ES-I3 (cell line): Measurements from ENCODE around the gene HNRNPC.
"Not testable (repeated sequence)": the region's sequence is repeated elsewhere in the genome, so short reads cannot be mapped to it uniquely, and the experiment has no call there.

ENCODE experiments used
- H3K36me3 ChIP-seq: 2 replicates; pipeline ENCODE4 v1.6.1; 2013; ENCODE audit warnings: mild to moderate bottlenecking, low read length, control low read depth, moderate library complexity; ENCODE audit not compliant: insufficient read depth
- H3K4me1 ChIP-seq: 2 replicates; pipeline ENCODE4 v1.6.1; 2013; ENCODE audit warnings: mild to moderate bottlenecking, control low read depth, low read length; ENCODE audit not compliant: insufficient read depth
- H3K9ac ChIP-seq: 2 replicates; pipeline ENCODE4 v1.6.1; 2013; ENCODE audit warnings: low read depth, mild to moderate bottlenecking, low read length, moderate library complexity
- H3K9me3 ChIP-seq: 2 replicates; pipeline ENCODE4 v1.6.1; 2013; ENCODE audit warnings: mild to moderate bottlenecking, low read length, moderate library complexity; ENCODE audit not compliant: control insufficient read depth, insufficient read depth

HNRNPC gene

DNA sequence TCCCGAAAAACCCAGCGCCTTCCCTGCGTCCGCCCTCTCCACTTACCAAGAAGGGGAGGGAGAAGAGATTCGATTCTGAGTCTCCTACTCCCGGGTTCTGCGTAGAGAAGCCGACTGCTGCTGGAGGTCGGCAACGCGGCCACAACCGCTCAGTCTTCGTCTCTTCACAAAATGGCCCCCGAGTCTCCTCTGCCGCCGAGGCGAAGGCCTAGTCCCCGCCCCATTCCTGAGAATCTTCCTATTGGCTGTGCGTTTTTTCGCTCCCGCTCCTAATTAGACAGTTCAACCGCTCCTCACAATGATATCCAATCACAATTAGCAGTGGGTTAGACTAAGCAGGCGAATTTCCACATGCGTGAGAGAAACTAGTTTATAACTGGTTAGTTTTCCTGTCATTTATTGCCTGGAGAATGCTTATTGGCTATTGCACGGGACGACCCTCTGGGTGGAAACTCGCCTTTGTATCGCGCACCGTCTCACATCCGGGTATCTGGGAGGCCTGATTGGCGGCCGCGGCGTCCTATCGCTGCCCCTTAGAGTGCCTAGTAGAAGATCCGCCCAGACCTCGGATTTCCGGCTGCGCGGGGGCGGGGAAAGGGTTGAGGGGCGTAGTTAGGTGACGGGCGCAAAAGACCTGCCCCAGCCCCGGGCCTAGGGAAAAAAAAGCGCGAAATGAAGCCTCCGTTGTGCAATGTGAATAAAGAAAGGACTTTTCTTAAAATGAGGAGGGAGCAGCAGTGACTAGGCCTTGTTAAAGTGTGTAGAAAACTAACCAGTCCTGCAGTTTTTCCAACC lies at the start of gene HNRNPC:
HNRNPC (minus strand) TSS at position 191 of the 795 bp plus-strand sequence. CDS start 35,249 bp downstream, outside the sequence.
- Histone ChIP-seq H3K9me3 (no peaks in the 10 kb centered on the region), H3K9ac (peak within 1 kb of the TSS; percentile 100), H3K4me1 (peaks cover 3% of the 10 kb centered on the region; the same call in 1 of the 2 replicates), H3K36me3 (peaks cover 28% of the 10 kb centered on the region)

DNA sequence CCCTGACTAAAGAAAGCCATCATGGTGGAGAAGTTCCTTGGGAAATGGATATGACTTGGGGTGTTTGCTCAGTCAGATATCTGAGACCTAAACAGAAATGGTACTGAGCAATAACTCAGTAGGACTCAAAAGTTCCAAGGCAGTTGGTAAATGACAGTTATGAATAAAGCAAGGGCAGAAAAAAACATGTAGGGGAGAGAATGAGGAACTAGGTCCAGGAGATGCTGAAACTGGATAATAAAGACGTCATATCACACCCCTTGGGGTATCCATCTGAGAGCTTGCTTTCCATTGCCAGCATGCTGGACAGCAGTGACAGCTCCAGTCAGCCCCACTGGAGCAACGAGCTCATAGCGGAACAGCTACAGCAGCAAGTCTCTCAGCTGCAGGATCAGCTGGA lies 48.2 kb upstream of the HNRNPC start:
- Histone ChIP-seq H3K36me3 (no peaks in the 10 kb centered on the region), H3K4me1 (peaks cover 8% of the 10 kb centered on the region; the same call in 1 of the 2 replicates), H3K9ac (no peak overlapping the region), H3K9me3 (no peaks in the 10 kb centered on the region)

DNA sequence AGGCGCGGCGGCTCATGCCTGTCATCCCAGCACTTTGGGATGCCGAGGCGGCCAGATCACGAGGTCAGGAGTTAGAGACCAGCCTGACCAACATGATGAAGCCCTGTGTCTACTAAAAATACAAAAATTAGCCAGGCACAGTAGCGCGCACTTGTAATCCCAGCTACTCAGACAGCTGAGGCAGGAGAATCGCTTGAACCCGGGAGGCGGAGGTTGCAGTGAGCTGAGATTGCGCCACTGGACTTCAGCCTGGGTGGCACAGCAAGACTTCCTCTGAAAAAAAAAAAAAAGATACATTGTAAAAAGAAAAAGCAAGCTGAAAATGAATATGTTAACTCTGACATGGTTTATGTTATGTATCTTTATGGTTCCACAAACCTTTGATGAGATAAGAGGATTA lies 44.3 kb upstream of the HNRNPC start:
- Histone ChIP-seq H3K4me1 (peaks cover 4% of the 10 kb centered on the region; the same call in 1 of the 2 replicates), H3K36me3 (no peaks in the 10 kb centered on the region), H3K9ac (no peak overlapping the region), H3K9me3 (no peaks in the 10 kb centered on the region)

GRCh38 chr14:21311614-21312013 lies 42.4 kb upstream of the HNRNPC start:
- Histone ChIP-seq H3K9ac (no peak overlapping the region), H3K4me1 (peaks cover 10% of the 10 kb centered on the region; the same call in 1 of the 2 replicates), H3K36me3 (no peaks in the 10 kb centered on the region), H3K9me3 (no peaks in the 10 kb centered on the region)

DNA sequence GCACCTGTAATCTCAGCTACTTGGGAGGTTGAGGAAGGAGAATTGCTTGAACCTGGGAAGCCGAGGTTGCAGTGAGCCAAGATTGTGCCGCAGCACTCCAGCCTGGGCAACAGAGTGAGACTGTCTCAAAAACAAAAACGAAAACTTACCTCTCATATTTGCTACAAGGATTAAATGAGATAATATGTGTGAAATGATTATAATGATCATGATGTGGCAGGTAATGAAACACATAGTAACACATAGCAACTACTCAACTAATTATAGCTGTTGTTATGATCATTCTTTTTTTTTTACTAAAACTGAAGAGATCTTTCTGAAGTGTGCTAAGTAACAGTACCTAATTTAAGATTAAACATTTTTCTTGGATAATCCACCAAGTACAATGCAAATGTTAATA lies 40.7 kb upstream of the HNRNPC start:
- Histone ChIP-seq H3K4me1 (peaks cover 10% of the 10 kb centered on the region; the same call in 1 of the 2 replicates), H3K9me3 (no peaks in the 10 kb centered on the region), H3K9ac (no peak overlapping the region), H3K36me3 (no peaks in the 10 kb centered on the region)

DNA sequence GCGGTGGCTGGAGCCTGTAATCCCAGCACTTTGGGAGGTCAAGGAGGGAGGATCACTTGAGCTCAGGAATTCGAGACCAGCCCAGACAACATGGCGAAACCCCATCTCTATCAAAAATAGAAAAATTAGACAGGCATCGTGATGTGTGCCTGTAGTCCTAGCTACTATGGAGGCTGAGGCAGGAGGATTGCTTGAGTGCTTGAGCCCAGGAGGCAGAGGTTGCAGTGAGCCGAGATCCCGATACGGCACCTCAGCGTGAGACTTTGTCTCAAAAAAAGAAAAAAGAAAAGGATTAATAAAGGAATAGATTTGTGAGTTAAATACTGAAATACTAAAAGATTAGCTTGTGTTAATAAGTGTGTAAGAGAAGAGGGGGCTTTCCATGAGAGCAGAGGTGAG lies 40.0 kb upstream of the HNRNPC start:
- Histone ChIP-seq H3K9me3 (no peaks in the 10 kb centered on the region), H3K36me3 (no peaks in the 10 kb centered on the region), H3K9ac (peak overlapping the region; percentile 52), H3K4me1 (peaks cover 10% of the 10 kb centered on the region; the same call in 1 of the 2 replicates)

- Histone ChIP-seq H3K4me1 (peaks cover 10% of the 10 kb centered on the region; the same call in 1 of the 2 replicates), H3K36me3 (no peaks in the 10 kb centered on the region), H3K9me3 (no peaks in the 10 kb centered on the region), H3K9ac (peak overlapping the region; percentile 64)
Observed at GRCh38 chr14:21308479-21309237, 39.4 kb upstream of the HNRNPC start.

DNA sequence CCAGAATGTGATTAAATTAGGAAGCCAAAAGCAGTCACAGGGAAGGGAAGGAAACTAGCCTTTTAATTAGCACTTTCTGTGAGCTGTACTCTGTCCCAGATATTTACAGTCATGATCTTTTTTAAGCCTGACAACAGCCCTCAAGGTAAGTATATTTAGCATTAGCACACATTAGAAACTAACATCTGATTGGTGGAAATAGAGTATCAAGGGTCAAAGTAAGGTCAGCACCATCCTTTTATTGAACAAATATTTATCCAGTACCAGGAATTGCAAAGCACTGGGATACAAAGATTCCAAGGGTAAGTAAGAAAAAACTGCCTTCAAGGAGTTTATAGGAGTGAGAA lies 38.9 kb upstream of the HNRNPC start:
- H3K4me1 ChIP-seq, result peaks cover 10% of the 10 kb centered on the region; the same call in 1 of the 2 replicates
- H3K9ac ChIP-seq, result peak overlapping the region; percentile 64
- no peaks in the 10 kb centered on the region for H3K9me3 ChIP-seq
- no peaks in the 10 kb centered on the region for H3K36me3 ChIP-seq

DNA sequence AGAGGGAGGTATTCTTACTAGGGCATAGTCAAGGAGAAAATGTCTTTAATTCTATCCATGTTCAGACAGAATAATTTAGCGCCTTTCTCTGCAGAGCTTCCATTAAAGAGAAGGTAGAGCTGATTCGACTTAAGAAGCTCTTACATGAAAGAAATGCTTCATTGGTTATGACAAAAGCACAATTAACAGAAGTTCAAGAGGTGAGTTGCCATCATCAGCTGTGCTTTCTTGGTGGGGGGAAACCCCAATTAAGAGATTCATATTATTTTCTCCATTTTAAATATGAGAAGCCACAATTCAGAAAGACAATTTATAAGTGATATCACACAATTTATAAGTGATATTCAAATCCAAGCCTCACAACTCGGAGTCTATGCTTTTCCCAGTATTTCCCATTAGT lies 38.4 kb upstream of the HNRNPC start:
- H3K9ac ChIP-seq, result peak overlapping the region; percentile 64; the same call in 1 of the 2 replicates
- no peaks in the 10 kb centered on the region for H3K36me3 ChIP-seq
- no peaks in the 10 kb centered on the region for H3K9me3 ChIP-seq
- peaks cover 10% of the 10 kb centered on the region; the same call in 1 of the 2 replicates for H3K4me1 ChIP-seq

- H3K36me3 ChIP-seq, H3K9ac ChIP-seq, H3K4me1 ChIP-seq, H3K9me3 ChIP-seq: not testable (repeated sequence)
Observed at GRCh38 chr14:21302836-21303140, 33.5 kb upstream of the HNRNPC start.

- no peaks in the 10 kb centered on the region for H3K4me1 ChIP-seq
- H3K36me3 ChIP-seq, result no peaks in the 10 kb centered on the region
- H3K9ac ChIP-seq, result no peak overlapping the region
- no peaks in the 10 kb centered on the region for H3K9me3 ChIP-seq
Observed at GRCh38 chr14:21302013-21302835, 33.0 kb upstream of the HNRNPC start.

DNA sequence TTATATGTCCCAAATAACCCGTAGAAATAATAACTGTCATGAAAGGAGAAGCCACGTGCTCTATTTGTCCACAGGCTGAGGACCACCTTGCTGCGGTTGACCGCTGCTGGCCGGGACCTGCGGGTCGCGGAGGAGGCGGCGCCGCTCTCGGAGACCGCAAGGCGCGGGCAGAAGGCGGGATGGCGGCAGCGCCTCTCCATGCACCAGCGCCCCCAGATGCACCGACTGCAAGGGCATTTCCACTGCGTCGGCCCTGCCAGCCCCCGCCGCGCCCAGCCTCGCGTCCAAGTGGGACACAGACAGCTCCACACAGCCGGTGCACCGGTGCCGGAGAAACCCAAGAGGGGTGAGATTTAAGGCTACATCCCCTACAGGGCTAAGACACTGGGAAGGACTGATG lies 31.6 kb upstream of the HNRNPC start:
- no peaks in the 10 kb centered on the region for H3K36me3 ChIP-seq
- no peaks in the 10 kb centered on the region for H3K4me1 ChIP-seq
- no peaks in the 10 kb centered on the region for H3K9me3 ChIP-seq
- peak overlapping the region; percentile 46 for H3K9ac ChIP-seq

DNA sequence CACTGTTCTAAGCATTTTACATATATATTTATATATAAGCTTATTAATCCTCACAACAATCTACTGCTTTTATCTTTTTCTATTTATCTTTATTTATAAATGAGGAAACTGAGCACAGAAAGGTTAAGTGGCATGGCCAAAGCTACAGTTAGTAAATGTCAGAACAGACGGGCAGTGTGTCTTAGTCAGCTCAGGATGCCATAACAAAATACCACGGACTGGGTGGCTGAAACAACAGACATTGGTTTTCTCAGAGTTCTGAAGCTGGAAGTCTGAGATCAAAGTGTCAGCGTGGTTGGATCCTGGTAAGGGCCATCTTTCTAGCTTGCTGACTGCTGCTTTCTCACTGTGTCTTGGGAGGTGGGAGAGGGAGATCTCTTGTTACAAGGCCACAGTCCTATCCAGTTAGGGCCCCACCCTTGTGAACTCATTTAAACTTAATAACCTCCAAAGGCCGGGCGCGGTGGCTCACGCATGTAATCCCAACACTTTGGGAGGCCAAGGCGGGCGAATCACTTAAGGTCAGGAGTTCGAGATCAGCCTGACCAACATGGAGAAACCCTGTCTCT lies 30.4 kb upstream of the HNRNPC start:
- Histone ChIP-seq H3K9ac (no peak overlapping the region), H3K4me1 (no peaks in the 10 kb centered on the region), H3K36me3 (no peaks in the 10 kb centered on the region), H3K9me3 (no peaks in the 10 kb centered on the region)

GRCh38 chr14:21298358-21298757 lies 29.1 kb upstream of the HNRNPC start:
- Histone ChIP-seq H3K9me3 (no peaks in the 10 kb centered on the region), H3K4me1 (no peaks in the 10 kb centered on the region), H3K9ac (no peak overlapping the region), H3K36me3 (no peaks in the 10 kb centered on the region)
